H9 (cell line): ENCODE measurements around the gene CLUH. TPM values are rescaled to one million over a fixed set of nuclear protein-coding genes. Genes with fewer than 3 reads are reported as not detected.

Source experiments
- DNase-seq: peaks from one replicate; pipeline ENCODE4 v3.0.0-alpha.2; 2017
- H2AFZ ChIP-seq: one replicate; pipeline ENCODE4 v1.6.1; 2013; ENCODE audit warnings: mild to moderate bottlenecking, low read length, control low read depth, moderate library complexity
- H2AK5ac ChIP-seq: 2 replicates; pipeline ENCODE4 v1.6.1; 2013; ENCODE audit warnings: low read length, control low read depth, mixed read lengths; ENCODE audit not compliant: insufficient read length
- H2BK120ac ChIP-seq: one replicate; pipeline ENCODE4 v1.6.1; 2013; ENCODE audit warnings: low read depth, mild to moderate bottlenecking, low read length, control low read depth, inconsistent platforms; ENCODE audit not compliant: poor library complexity, severe bottlenecking
- H2BK12ac ChIP-seq: 2 replicates; pipeline ENCODE4 v1.6.1; 2013; ENCODE audit warnings: low read length, control low read depth, mixed read lengths, low read depth; ENCODE audit not compliant: insufficient read length
- H2BK15ac ChIP-seq: 2 replicates; pipeline ENCODE4 v1.6.1; 2013; ENCODE audit warnings: low read depth, low read length, control low read depth
- H2BK20ac ChIP-seq: one replicate; pipeline ENCODE4 v1.6.1; 2013; ENCODE audit warnings: low read depth, mild to moderate bottlenecking, low read length, control low read depth, inconsistent platforms; ENCODE audit not compliant: poor library complexity, severe bottlenecking
- H2BK5ac ChIP-seq: 2 replicates; pipeline ENCODE4 v1.6.1; 2013; ENCODE audit warnings: low read length, control low read depth, mixed read lengths; ENCODE audit not compliant: insufficient read length
- H3K14ac ChIP-seq: 2 replicates; pipeline ENCODE4 v1.6.1; 2013; ENCODE audit warnings: low read length, control low read depth; ENCODE audit not compliant: insufficient read depth
- H3K18ac ChIP-seq: 2 replicates; pipeline ENCODE4 v1.6.1; 2013; ENCODE audit warnings: low read depth, mild to moderate bottlenecking, mixed read lengths, low read length, control low read depth; ENCODE audit not compliant: insufficient read length
- H3K23ac ChIP-seq: 2 replicates; pipeline ENCODE4 v1.6.1; 2013; ENCODE audit warnings: low read length, control low read depth, mixed read lengths, low read depth; ENCODE audit not compliant: insufficient read length
- H3K23me2 ChIP-seq: 2 replicates; pipeline ENCODE4 v1.6.1; 2013; ENCODE audit warnings: low read depth, mild to moderate bottlenecking, mixed read lengths, low read length, control low read depth; ENCODE audit not compliant: insufficient read length, poor library complexity, severe bottlenecking
- H3K27ac ChIP-seq: 2 replicates; pipeline ENCODE4 v1.5.1; 2013; ENCODE audit warnings: low read length, control low read depth, mixed read lengths, low read depth; ENCODE audit not compliant: insufficient read length
- H3K27me3 ChIP-seq: 2 replicates; pipeline ENCODE4 v1.6.1; 2013; ENCODE audit warnings: low read length, control low read depth, inconsistent platforms; ENCODE audit not compliant: insufficient read depth
- H3K4ac ChIP-seq: 2 replicates; pipeline ENCODE4 v1.6.1; 2013; ENCODE audit warnings: low read depth, mild to moderate bottlenecking, control low read depth, inconsistent platforms, low read length, moderate library complexity
- H3K4me1 ChIP-seq: 2 replicates; pipeline ENCODE4 v1.6.1; 2013; ENCODE audit warnings: low read length, control low read depth, inconsistent platforms; ENCODE audit not compliant: insufficient read depth
- H3K4me2 ChIP-seq: 2 replicates; pipeline ENCODE4 v1.6.1; 2013; ENCODE audit warnings: low read length, control low read depth, mixed read lengths; ENCODE audit not compliant: insufficient read length, insufficient read depth
- H3K56ac ChIP-seq: 2 replicates; pipeline ENCODE4 v1.6.1; 2013; ENCODE audit warnings: low read depth, mild to moderate bottlenecking, mixed read lengths, low read length, control low read depth; ENCODE audit not compliant: insufficient read length
- H3K79me1 ChIP-seq: 2 replicates; pipeline ENCODE4 v1.6.1; 2013; ENCODE audit warnings: low read depth, mild to moderate bottlenecking, moderate library complexity, low read length, control low read depth, inconsistent platforms; ENCODE audit not compliant: insufficient read depth, poor library complexity, severe bottlenecking
- H3K79me2 ChIP-seq: 2 replicates; pipeline ENCODE4 v1.6.1; 2013; ENCODE audit warnings: low read length, control low read depth, inconsistent platforms; ENCODE audit not compliant: insufficient read depth
- H3K9ac ChIP-seq: 2 replicates; pipeline ENCODE4 v1.6.1; 2013; ENCODE audit warnings: low read length, control low read depth, mixed read lengths; ENCODE audit not compliant: insufficient read length; ENCODE audit errors: extremely low read depth
- H3K9me3 ChIP-seq: one replicate; pipeline ENCODE4 v1.6.1; 2013; ENCODE audit warnings: low read depth, low read length, inconsistent platforms; ENCODE audit not compliant: control insufficient read depth
- H3T11ph ChIP-seq: one replicate; pipeline ENCODE4 v1.6.1; 2013; ENCODE audit warnings: mild to moderate bottlenecking, low read length, control low read depth, inconsistent platforms
- H4K20me1 ChIP-seq: one replicate; pipeline ENCODE4 v1.6.1; 2013; ENCODE audit not compliant: control insufficient read depth, insufficient read length, insufficient read depth
- H4K5ac ChIP-seq: 2 replicates; pipeline ENCODE4 v1.6.1; 2013; ENCODE audit warnings: low read depth, mild to moderate bottlenecking, mixed read lengths, low read length, control low read depth; ENCODE audit not compliant: insufficient read length
- H4K8ac ChIP-seq: replicated peaks from 2 replicates; pipeline ENCODE4 v1.6.1; 2013; ENCODE audit warnings: low read length, control low read depth, mixed read lengths, low read depth; ENCODE audit not compliant: insufficient read length
- H4K91ac ChIP-seq: 2 replicates; pipeline ENCODE4 v1.6.1; 2013; ENCODE audit warnings: low read depth, mild to moderate bottlenecking, moderate library complexity, mixed read lengths, low read length, control low read depth; ENCODE audit not compliant: insufficient read length
- H3K27ac Mint-ChIP-seq, 3 experiments: 2 replicates in 2 of 3; 3 replicates in 1 of 3; pipeline ENCODE4 v1.8.0; 2020 to 2021; ENCODE audit warnings: mixed read lengths in 3 of 3, mild to moderate bottlenecking in 1 of 3, moderate library complexity in 1 of 3
- H3K27me3 Mint-ChIP-seq: 2 replicates; pipeline ENCODE4 v1.8.0; 2021; ENCODE audit warnings: low read depth, mild to moderate bottlenecking, moderate library complexity, mixed read lengths
- H3K36me3 Mint-ChIP-seq, 3 experiments: 2 replicates in 2 of 3; 3 replicates in 1 of 3; pipeline ENCODE4 v1.8.0; 2020 to 2021; ENCODE audit warnings: low read depth in 3 of 3, mixed read lengths in 3 of 3; ENCODE audit not compliant: insufficient read depth in 1 of 3
- H3K4me1 Mint-ChIP-seq, 2 experiments: 2 replicates each; pipeline ENCODE4 v1.8.0; 2020; ENCODE audit warnings: mixed read lengths in 2 of 2
- H3K4me3 Mint-ChIP-seq, 2 experiments: 2 replicates in 1 of 2; 3 replicates in 1 of 2; pipeline ENCODE4 v1.8.0; 2020 to 2021; ENCODE audit warnings: mild to moderate bottlenecking in 2 of 2, mixed read lengths in 2 of 2, moderate library complexity in 1 of 2
- H3K9me3 Mint-ChIP-seq, 2 experiments: 2 replicates in 1 of 2; 3 replicates in 1 of 2; pipeline ENCODE4 v1.8.0; 2020; ENCODE audit warnings: mild to moderate bottlenecking in 2 of 2, mixed read lengths in 2 of 2, moderate library complexity in 1 of 2
- WGBS: extraction: QIAGEN DNeasy Blood & Tissue Kit; methylation state at CpG from one replicate; pipeline ENCODE4 v1.1.7; 2013; ENCODE audit warnings: missing lambda C conversion rate, low lambda C conversion rate, mixed read lengths; ENCODE audit not compliant: insufficient read length; ENCODE audit errors: extremely low coverage; 5-methylcytosine and 5-hydroxymethylcytosine counted together
- total RNA-seq: library from RNA; stranded (reverse); gene quantifications from 2 replicates; pipeline ENCODE4 v1.2.1, GENCODE V29; 2021
- TF ChIP-seq, protein P1 (sequence below): fragments of 200-600 bp; sonication (generic); conservative IDR thresholded peaks from 3 replicates; pipeline ENCODE4 v1.8.0; 2021; ENCODE audit warnings: antibody characterized with exemption, mild to moderate bottlenecking

CLUH gene
- total RNA-seq, 1 experiment from 2014 or later = 91.3 TPM

DNA sequence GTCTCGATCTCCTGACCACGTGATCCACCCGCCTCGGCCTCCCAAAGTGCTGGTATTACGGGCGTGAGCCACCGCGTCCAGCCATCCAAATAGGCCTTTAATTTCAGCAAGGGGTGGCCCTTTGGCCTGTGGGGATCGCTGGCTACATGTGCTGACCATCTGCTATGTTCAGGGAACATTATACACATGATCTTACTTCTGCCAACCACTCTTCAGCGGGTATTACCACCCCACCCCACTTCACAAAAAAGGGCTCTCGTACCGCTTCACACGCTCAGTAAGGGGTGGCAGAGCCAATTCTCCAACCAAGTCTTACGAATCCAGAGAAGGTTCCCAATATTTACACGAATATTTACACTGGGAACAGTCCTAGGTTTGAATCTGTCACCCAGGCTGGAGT is 26.1 kb upstream of the CLUH start:
- H3K9me3 ChIP-seq = no peaks in the 10 kb centered on the region
- H3K27me3 Mint-ChIP-seq = no peaks in the 10 kb centered on the region; the same call in 1 of the 2 replicates

More for the DNA sequence above, 26.1 kb upstream of the CLUH start:
- Histone ChIP-seq H3K9ac (no peak overlapping the region), H2AFZ (no peak overlapping the region), H3T11ph (no peak overlapping the region), H3K23ac (no peak overlapping the region), H3K4me2 (no peak overlapping the region), H2BK12ac (no peak overlapping the region), H4K20me1 (no peaks in the 10 kb centered on the region), H2BK20ac (no peak overlapping the region), H3K79me1 (no peaks in the 10 kb centered on the region), H3K27me3 (no peaks in the 10 kb centered on the region), H4K8ac (no peak overlapping the region), H3K4ac (no peak overlapping the region), H3K4me1 (no peaks in the 10 kb centered on the region), H3K56ac (no peak overlapping the region), H4K91ac (no peak overlapping the region), H3K18ac (no peak overlapping the region), H3K23me2 (peaks cover 4% of the 10 kb centered on the region), H4K5ac (no peak overlapping the region), H3K79me2 (no peaks in the 10 kb centered on the region), H2BK5ac (no peak overlapping the region), H3K14ac (no peak overlapping the region), H2AK5ac (no peak overlapping the region), H2BK15ac (no peak overlapping the region), H2BK120ac (no peak overlapping the region), H3K27ac (no peak overlapping the region)
- Mint-ChIP-seq H3K4me3 (no peak overlapping the region), H3K4me1 (no peaks in the 10 kb centered on the region), H3K36me3 (peaks cover 0 to 16% (median 13%) of the 10 kb centered on the region in 3 experiments; a peak in 4 of 7 replicates), H3K27ac (no peak overlapping the region), H3K9me3 (no peaks in the 10 kb centered on the region)
- DNase-seq = no peak
- WGBS = no CpG with 5 or more reads among the region's 15 CpGs
- TF ChIP-seq, protein P1, sequence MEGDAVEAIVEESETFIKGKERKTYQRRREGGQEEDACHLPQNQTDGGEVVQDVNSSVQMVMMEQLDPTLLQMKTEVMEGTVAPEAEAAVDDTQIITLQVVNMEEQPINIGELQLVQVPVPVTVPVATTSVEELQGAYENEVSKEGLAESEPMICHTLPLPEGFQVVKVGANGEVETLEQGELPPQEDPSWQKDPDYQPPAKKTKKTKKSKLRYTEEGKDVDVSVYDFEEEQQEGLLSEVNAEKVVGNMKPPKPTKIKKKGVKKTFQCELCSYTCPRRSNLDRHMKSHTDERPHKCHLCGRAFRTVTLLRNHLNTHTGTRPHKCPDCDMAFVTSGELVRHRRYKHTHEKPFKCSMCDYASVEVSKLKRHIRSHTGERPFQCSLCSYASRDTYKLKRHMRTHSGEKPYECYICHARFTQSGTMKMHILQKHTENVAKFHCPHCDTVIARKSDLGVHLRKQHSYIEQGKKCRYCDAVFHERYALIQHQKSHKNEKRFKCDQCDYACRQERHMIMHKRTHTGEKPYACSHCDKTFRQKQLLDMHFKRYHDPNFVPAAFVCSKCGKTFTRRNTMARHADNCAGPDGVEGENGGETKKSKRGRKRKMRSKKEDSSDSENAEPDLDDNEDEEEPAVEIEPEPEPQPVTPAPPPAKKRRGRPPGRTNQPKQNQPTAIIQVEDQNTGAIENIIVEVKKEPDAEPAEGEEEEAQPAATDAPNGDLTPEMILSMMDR = no peak
